GM12878 (cell line): ENCODE data around the gene PARM1. TPM values are rescaled to one million over a fixed set of nuclear protein-coding genes. Genes with fewer than 3 reads are reported as not detected.

Experiments used
- ATAC-seq: fragments of 200-7000 bp; cut with Tn5 transposase; 3 replicates; pipeline ENCODE4 v1.9.1; 2020; ENCODE audit warnings: mild to moderate bottlenecking, moderate library complexity
- BruUV-seq: library from RNA; stranded (reverse); fragments of 400-500 nt; replicated peaks from 2 replicates; lab custom pipeline; 2021; lab: Mats Ljungman, UMichigan
- CTCF ChIA-PET: fragments of 300-600 bp; sonication (Branson Sonifier 250); formaldehyde crosslinking; extraction: SDS; loops from one replicate; lab custom pipeline; 2021; ENCODE audit warnings: inconsistent platforms; lab: Yijun Ruan, JAX
- POLR2A ChIA-PET: fragments of 350-600 bp; formaldehyde crosslinking; extraction: SDS; loops from one replicate; lab custom pipeline; 2021; ENCODE audit warnings: inconsistent platforms; lab: Charles Lee
- RAD21 ChIA-PET: fragments of 300-600 bp; sonication (Branson Sonifier 250); formaldehyde crosslinking; loops from one replicate; lab custom pipeline; 2023; ENCODE audit warnings: antibody characterized with exemption; ENCODE audit not compliant: unreplicated experiment; lab: Charles Lee
- SMC1A ChIA-PET: fragments of 300-600 bp; sonication (Branson Sonifier 250); formaldehyde crosslinking; loops from one replicate; lab custom pipeline; 2023; ENCODE audit not compliant: unreplicated experiment, uncharacterized antibody; lab: Charles Lee
- DNase-seq: peaks from one replicate; pipeline ENCODE4 v3.0.0-alpha.2; 2011; ENCODE audit warnings: low read depth, low spot score
- FAIRE-seq: peaks from 3 replicates; lab custom pipeline; 2011; peaks lifted over from hg19 to GRCh38; lab: Jason Lieb, UNC
- H2AFZ ChIP-seq: 2 replicates; pipeline ENCODE4 v1.6.0; 2011; ENCODE audit warnings: low read depth, low read length, control low read depth; ENCODE audit not compliant: control insufficient read depth
- H3K27ac ChIP-seq: 2 replicates; pipeline ENCODE4 v1.5.1; 2011; ENCODE audit warnings: control low read depth; ENCODE audit not compliant: control insufficient read depth, insufficient read depth
- H3K27me3 ChIP-seq, 2 experiments: replicated peaks in 1 of 2; 2 replicates each; pipeline versions ENCODE4 v1.6.0 to v1.6.1; 2011; ENCODE audit warnings: low read length in 1 of 2; ENCODE audit not compliant: control insufficient read depth in 2 of 2, insufficient read depth in 2 of 2
- H3K36me3 ChIP-seq, 2 experiments: 2 replicates each; pipeline ENCODE4 v1.5.1; 2011; ENCODE audit warnings: low read length in 1 of 2; ENCODE audit not compliant: control insufficient read depth in 2 of 2, insufficient read depth in 2 of 2
- H3K4me1 ChIP-seq: 2 replicates; pipeline ENCODE4 v1.6.1; 2011; ENCODE audit warnings: mild to moderate bottlenecking, low read length, moderate library complexity, mixed read lengths; ENCODE audit not compliant: control insufficient read depth, insufficient read depth
- H3K4me2 ChIP-seq: 2 replicates; pipeline ENCODE4 v1.6.0; 2011; ENCODE audit warnings: control low read depth; ENCODE audit not compliant: control insufficient read depth, insufficient read depth
- H3K4me3 ChIP-seq: fragments of 200-600 bp; sonication (generic); 2 replicates; pipeline ENCODE4 v1.5.1; 2016
- H3K79me2 ChIP-seq: 2 replicates; pipeline ENCODE4 v1.6.0; 2011; ENCODE audit warnings: low read length; ENCODE audit not compliant: control insufficient read depth, insufficient read depth
- H3K9ac ChIP-seq: 2 replicates; pipeline ENCODE4 v1.8.0; 2011; ENCODE audit warnings: low read length, control low read depth, mixed read lengths; ENCODE audit not compliant: control insufficient read depth, insufficient read depth
- H3K9me3 ChIP-seq: replicated peaks from 3 replicates; pipeline ENCODE4 v1.5.1; 2011; ENCODE audit warnings: mild to moderate bottlenecking, low read length; ENCODE audit not compliant: control insufficient read depth, insufficient read depth
- H4K20me1 ChIP-seq: 2 replicates; pipeline ENCODE4 v1.6.0; 2011; ENCODE audit not compliant: control insufficient read depth, insufficient read depth
- CREB1 ChIP-seq: IDR thresholded peaks from 2 replicates; pipeline ENCODE4 v1.6.1; 2012; ENCODE audit warnings: low read depth, mild to moderate bottlenecking, inconsistent platforms
- POLR2AphosphoS5 ChIP-seq: IDR thresholded peaks from 2 replicates; pipeline ENCODE4 v1.6.1; 2011; ENCODE audit warnings: mild to moderate bottlenecking, low read length, inconsistent platforms
- in situ Hi-C: fragments of 300-500 bp; cut with MboI; formaldehyde crosslinking; loops from 9 replicates; pipeline ENCODE4 v1.14.3; 2018; ENCODE audit warnings: mixed read lengths
- intact Hi-C: fragments of 100-400 bp; cut with micrococcal nuclease; formaldehyde crosslinking; loops from one replicate; pipeline ENCODE4 v1.14.2; 2022; ENCODE audit not compliant: unreplicated experiment
- polyA plus RNA-seq, 11 experiments: library from polyadenylated mRNA; depleted of rRNA in 4 of 11; unstranded in 6 of 11; stranded (reverse) in 5 of 11; fragments of >200 nt; fragmentation: Nextera tagmentation in 4 of 11; fragmentation: Illumina TruSeq in 1 of 11; extraction: Ambion mirVana in 4 of 11; extraction: Trizol in 1 of 11; gene quantifications; 1 replicate in 1 of 11; 2 replicates in 10 of 11; pipeline versions ENCODE4 v1.2.1 to v1.2.3, GENCODE V29; 2011 to 2016; ENCODE audit warnings: inconsistent platforms in 2 of 11, missing spikeins in 2 of 11, low read depth in 1 of 11
- total RNA-seq, 4 experiments: library from RNA; depleted of rRNA in 3 of 4; stranded (reverse); fragments of >200 nt in 3 of 4; fragmentation: Illumina TruSeq in 1 of 4; extraction: Trizol in 1 of 4; gene quantifications; 2 replicates each; pipeline versions ENCODE4 v1.2.1 to v1.2.3, GENCODE V29; 2013 to 2021
- TF ChIP-seq, protein P1 (sequence below): fragments of 450-650 bp; IDR thresholded peaks from 2 replicates; pipeline ENCODE4 v1.6.1; 2016; ENCODE audit warnings: mild to moderate bottlenecking
- TF ChIP-seq, protein P2 (sequence below): fragments of 150-350 bp; IDR thresholded peaks from 2 replicates; pipeline ENCODE4 v1.6.1; 2014; ENCODE audit warnings: mild to moderate bottlenecking, low read depth, low read length

Gene PARM1
- total and polyA plus RNA-seq, 10 of the 15 experiments (the other 5 are each of a cell fraction or from before 2014, with no cell fraction given), result 13.9 to 56.2 (median 41.3) TPM

DNA sequence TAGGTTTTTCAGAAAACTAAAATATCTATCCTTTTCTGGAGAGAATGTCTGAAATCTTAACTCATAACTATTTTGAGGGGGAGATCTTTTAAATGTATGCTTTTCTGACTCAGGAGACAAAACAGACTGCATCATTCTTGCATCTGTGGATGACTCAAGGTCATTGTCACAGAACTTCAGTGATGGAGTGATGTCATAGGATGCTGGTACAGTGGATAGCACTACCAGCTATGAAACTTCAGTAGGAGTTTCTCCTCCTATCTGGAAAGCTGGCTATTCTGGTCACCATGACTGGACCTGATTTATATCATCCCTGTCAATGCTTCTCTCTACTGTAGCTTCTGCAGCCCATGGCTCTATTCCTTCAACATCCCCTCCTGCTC lies 50.3 kb downstream of the PARM1 start:
- ChIA-PET CTCF (no interaction called here), RAD21 (no interaction called here), POLR2A (no interaction called here), SMC1A (interaction anchor here (0.6 kb wide), 1 partner anchor 48 kb away, joined by 3 read pairs; no protein-coding TSS in a partner anchor)
- Histone ChIP-seq H3K9me3 (no peaks in the 10 kb centered on the region; the same call in 1 of the 3 replicates), H3K27me3 (no peaks in the 10 kb centered on the region), H3K9ac (no peak overlapping the region), H3K4me3 (no peak overlapping the region), H2AFZ (no peak overlapping the region), H3K27ac (no peak overlapping the region), H3K36me3 (no peaks in the 10 kb centered on the region), H3K4me1 (no peaks in the 10 kb centered on the region), H3K79me2 (no peaks in the 10 kb centered on the region), H4K20me1 (no peaks in the 10 kb centered on the region), H3K4me2 (no peak overlapping the region)
- no TSS peak for BruUV-seq
- ATAC-seq (peak; percentile 25; the same call in 2 of the 3 replicates), DNase-seq (no peak), FAIRE-seq (no peak)
- in situ Hi-C loops (no loop called here), intact Hi-C loops (no loop called here)
- TF ChIP-seq, protein P1, sequence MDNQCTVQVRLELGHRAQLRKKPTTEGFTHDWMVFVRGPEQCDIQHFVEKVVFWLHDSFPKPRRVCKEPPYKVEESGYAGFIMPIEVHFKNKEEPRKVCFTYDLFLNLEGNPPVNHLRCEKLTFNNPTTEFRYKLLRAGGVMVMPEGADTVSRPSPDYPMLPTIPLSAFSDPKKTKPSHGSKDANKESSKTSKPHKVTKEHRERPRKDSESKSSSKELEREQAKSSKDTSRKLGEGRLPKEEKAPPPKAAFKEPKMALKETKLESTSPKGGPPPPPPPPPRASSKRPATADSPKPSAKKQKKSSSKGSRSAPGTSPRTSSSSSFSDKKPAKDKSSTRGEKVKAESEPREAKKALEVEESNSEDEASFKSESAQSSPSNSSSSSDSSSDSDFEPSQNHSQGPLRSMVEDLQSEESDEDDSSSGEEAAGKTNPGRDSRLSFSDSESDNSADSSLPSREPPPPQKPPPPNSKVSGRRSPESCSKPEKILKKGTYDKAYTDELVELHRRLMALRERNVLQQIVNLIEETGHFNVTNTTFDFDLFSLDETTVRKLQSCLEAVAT, result no peak
- TF ChIP-seq POLR2AphosphoS5 (no peak), CREB1 (peak; percentile 57; the same call in 1 of the 2 replicates)
- TF ChIP-seq, protein P2, sequence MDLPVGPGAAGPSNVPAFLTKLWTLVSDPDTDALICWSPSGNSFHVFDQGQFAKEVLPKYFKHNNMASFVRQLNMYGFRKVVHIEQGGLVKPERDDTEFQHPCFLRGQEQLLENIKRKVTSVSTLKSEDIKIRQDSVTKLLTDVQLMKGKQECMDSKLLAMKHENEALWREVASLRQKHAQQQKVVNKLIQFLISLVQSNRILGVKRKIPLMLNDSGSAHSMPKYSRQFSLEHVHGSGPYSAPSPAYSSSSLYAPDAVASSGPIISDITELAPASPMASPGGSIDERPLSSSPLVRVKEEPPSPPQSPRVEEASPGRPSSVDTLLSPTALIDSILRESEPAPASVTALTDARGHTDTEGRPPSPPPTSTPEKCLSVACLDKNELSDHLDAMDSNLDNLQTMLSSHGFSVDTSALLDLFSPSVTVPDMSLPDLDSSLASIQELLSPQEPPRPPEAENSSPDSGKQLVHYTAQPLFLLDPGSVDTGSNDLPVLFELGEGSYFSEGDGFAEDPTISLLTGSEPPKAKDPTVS, result no peak
